HG03432 (cell line): Measurements from ENCODE around the gene TOPORS.
"Not testable (repeated sequence)": the region's sequence is repeated elsewhere in the genome, so short reads cannot be mapped to it uniquely, and the experiment has no call there.

ENCODE experiments used
- ATAC-seq: cut with Tn5 transposase; IDR thresholded peaks from one replicate; pipeline ENCODE4 v1.9.1; 2021; ENCODE audit warnings: mild to moderate bottlenecking, moderate library complexity; ENCODE audit not compliant: unreplicated experiment

The TOPORS gene

DNA sequence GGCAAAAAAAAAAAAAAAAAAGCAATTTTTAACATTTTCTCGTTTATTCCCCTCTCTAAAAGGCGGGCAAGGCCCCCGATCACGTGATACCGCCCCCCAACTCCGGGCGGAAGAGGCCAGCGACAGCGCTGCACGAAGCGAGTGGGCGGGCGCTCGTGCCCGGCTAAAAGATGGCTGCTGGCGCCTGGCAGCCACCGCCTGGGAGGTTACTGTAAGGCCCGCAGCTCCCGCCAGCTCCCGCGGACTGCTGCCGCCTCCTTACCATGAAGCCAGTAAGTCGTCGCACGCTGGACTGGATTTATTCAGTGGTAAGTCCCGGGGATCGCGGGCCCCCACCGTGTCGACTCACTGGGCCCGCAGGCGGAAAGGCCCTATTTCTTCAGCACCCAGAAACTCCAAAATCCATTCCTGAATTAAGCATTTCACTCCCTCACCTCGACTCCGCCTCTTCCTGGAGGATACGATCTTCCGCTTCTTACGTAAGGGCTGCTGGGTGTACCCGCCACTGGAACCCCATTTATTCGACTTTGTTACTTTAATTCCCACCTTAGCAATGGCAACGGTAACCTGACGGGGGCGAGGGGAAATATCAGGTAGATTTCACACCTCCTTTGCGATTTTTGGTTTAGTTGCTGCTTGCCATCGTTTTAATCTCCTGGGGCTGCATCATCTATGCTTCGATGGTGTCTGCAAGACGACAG, at the start of gene TOPORS, which contains the start of gene SMIM27:
TOPORS (minus strand) TSS at position 415 of the 701 bp plus-strand sequence; CDS start at position 265, 150 bp downstream.
SMIM27 (plus strand) TSS at position 156 of the 701 bp plus-strand sequence; CDS start at position 264, 108 bp downstream.
- ATAC-seq, result peak; percentile 78

DNA sequence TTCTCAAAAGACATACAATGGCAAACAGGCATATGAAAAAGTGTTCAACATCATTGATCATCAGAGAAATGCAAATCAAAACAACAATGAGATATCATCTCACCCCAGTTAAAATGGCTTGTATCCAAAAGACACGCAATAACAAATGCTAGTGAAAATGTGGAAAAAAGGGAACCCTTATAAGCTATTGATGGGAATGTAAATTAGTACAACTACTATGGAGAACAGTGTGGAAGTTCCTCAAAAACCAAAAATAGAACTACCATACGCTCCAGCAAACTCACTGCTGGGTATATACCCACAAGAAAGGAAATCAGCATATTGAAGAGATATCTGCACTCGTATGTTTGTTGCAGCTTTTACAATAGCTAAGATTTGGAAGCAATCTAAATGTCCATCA, 46.6 kb upstream of the TOPORS start:
- not testable (repeated sequence) for ATAC-seq

DNA sequence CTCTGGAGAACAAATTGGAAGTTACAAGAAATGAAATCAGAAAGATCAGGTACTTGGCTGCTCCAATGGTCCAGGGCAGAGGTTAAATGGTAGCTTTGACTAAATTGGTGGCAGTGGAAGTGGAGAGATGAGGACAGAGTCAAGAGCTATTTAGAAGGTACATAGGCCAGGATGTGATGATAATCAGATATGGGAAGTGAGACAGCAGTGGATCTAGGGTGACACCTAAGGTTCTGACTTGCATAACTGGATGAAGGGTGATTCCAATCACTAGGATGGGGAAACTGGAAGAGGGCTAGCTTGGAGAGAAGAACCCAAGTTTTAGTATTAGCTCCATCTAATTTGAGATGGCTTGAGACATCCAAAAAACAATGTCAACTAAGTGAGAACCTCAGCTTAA, 44.5 kb upstream of the TOPORS start:
- no peak for ATAC-seq

DNA sequence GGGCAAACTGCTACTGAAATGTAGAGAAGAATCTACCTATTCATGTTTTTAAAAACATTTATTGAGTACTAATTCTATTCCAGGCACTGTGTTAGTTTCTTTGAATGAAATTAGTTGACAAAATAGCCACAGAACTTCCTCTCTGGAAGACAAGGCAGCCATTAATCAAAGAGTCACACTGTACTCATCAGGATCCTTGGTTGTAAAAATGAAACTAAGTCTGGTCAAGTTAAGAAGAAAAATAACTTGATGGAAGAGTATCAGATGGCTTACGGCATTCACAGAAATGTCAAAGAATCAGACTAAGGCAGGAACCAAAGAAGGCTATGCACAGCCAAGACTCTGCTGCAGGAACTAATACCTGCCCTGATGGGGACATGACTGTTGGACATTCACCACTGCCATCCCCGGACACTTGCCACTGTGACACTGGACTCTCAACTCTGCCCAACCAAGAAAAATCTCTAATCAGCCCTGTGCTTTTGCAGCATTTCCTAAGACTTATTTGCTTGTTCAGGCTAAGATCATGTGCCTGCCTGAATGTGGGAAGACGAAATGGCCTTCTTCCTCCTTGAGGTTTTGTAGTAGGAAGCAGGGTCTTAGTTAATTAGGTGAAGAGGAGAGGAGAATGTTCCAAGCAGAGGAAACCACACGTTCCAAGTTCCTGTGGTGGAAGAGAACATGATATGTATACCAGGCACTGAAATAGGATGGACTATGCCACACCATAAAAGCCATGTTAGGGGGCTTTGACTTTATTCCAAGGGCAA, 43.9 kb upstream of the TOPORS start:
- no peak for ATAC-seq

GRCh38 chr9:32590898-32591297, 38.5 kb upstream of the TOPORS start:
- ATAC-seq, result no peak

GRCh38 chr9:32590476-32590875, 38.1 kb upstream of the TOPORS start:
- no peak for ATAC-seq

DNA sequence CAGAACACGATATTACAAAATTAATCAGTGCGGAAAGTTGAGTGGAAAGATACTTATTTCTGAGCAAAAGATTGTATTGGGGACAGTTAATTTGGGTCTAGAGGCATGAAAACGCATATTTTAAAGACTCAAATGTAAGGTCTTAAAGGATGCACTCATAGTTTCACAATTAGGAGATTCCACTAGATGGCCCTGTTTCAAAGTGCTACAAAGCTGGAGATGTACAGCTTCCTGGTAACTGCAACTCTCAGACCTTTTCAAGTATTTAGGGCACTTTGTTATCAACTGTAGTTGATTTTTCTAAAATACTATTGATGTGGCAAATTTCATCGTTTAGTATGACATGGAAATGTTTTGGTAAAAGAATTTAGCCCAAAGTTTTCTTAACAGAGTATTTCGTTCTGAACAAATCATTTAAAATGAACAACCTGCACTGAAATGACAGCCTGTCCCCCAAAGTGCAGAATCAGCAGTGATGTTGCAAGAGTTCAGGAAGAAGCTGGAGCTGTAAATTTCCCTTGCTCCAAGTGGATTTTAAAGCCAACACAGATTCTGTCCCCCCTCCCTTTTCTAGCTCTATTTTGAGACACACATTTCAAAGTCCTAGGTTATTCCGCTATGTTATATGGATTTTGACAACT, 36.8 kb upstream of the TOPORS start:
- ATAC-seq, result peak; percentile 71

- peak; percentile 78 for ATAC-seq
Observed at GRCh38 chr9:32587901-32588300, 35.5 kb upstream of the TOPORS start.

GRCh38 chr9:32584784-32585183, 32.4 kb upstream of the TOPORS start:
- no peak for ATAC-seq

DNA sequence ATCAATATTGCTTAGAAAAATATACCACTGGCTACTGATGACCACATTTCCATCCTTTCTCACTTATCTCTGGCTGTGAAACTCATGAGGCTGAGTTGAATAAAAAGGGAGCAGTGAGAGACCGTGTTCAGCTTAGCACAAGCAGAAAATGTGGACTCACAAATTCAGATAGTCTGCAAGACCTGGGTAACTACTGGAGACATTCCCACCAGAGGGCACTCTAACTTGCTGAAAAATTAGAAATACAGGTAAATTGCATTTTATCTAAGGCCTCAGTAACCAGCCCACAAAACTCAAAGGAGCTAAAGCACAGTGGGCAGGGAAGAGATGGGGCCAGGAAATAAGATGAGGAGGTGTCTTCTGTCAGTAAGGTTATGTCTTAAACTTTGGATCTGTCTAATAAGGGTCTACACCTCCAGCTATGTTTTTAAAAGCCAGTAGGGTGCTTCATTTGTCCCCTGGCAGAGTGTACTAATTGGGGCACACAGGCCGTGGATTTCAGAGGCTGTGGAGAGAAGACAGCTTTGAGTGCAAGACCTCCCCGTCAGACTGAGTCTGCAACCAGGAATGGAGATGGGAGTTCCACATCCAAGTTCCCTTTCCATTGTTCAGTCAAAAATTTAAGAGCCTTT, 29.2 kb upstream of the TOPORS start:
- ATAC-seq, result peak; percentile 53

- no peak for ATAC-seq
Observed at GRCh38 chr9:32580631-32581300, 28.4 kb upstream of the TOPORS start.

DNA sequence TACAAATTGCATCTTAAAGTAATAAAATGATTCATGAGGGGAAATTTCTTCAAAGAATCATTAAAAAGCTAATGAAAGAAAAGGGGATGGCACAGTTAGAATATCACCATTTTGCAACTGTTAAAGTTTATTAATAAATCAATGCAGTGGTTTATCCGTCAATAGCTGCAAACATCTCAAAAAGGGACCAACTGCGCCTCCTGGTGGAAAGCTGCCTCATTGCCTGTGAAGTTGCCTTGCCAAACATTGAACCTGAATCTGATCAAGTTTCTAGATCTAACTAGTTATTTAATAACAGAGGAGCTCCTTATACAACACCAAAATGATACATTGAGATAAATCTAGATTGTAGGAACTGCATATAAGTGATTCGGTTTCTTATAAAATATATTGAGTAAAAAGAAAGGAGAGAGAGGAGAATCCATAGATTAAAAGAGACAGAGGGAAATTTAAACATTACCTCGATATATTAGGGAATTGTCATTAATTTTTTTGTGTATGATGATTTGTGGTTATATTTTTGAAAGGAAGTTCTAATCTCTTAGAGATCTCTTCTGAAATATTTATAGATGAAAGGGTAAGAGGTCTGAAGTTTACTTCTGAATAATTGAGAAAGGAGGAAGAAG, 27.4 kb upstream of the TOPORS start:
- peak; percentile 49 for ATAC-seq

- ATAC-seq, result no peak
Observed at GRCh38 chr9:32578976-32579375, 26.6 kb upstream of the TOPORS start.

GRCh38 chr9:32577316-32577715, 24.9 kb upstream of the TOPORS start:
- no peak for ATAC-seq

DNA sequence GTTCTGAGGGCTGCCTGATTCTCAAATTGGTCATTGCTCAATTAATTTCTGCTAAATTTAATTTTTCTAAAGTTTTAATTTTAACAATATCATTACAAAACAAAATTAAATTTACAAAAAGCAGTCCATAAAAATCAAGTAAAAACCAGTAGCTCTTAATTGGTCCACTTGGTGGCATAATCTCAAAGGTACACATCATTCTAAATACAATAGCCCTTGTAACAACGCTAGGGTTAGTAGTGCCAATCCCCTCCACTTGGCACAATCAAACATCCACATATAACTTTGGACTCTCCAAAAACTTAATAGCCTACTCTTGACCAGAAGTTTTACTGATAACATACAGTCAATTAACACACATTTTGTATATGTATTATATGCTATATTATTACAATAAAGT, 22.5 kb upstream of the TOPORS start:
- no peak for ATAC-seq

- ATAC-seq, result no peak
Observed at GRCh38 chr9:32573821-32574220, 21.4 kb upstream of the TOPORS start.

DNA sequence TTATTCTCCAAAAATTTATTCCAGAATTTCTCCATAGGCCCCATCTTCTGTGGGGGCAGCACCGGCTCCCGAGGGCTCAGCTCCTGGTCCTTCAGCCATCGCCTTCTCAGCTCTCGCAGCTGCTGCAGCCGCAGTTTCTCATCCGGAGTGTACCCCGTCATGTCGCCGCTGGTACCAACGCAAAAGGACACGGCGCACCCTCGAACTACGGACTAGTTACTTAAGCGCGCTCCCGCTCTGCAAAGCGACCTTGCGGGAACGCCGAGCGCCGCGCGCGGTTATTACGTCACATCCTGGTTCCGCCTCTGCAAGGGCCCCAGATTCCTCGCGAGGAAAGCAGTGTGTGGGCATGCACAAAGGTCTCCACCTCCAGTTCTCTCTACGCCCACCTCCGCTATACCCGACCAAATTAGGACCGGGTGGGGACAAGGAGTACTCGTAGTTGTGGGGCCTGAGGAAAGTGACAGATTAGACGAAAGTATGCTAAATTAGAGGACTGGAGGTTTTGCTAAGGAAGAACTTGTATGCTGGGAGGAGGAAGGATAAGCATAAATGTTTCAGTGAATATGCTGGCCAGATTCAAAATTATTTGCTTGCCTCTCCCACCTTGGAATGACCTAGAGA, 20.6 kb upstream of the TOPORS start, which contains the start of gene NDUFB6:
NDUFB6 (minus strand) TSS at position 260 of the 624 bp plus-strand sequence; CDS start at position 161, 99 bp downstream.
- peak; percentile 91 for ATAC-seq

- peak; percentile 89 for ATAC-seq
Observed at GRCh38 chr9:32571969-32572899, 19.8 kb upstream of the TOPORS start.
